NCI-H2029 treated with DMSO at 0.1 percent for 48 hours (cell line): ENCODE measurements around the gene XXYLT1.
A peak's percentile ranks its signal among the peaks of the same experiment; 100 is the strongest.

Source experiments
- DNase-seq: peaks from one replicate; lab custom pipeline; 2025; lab: John Stamatoyannopoulos, UW

The XXYLT1 gene

DNA sequence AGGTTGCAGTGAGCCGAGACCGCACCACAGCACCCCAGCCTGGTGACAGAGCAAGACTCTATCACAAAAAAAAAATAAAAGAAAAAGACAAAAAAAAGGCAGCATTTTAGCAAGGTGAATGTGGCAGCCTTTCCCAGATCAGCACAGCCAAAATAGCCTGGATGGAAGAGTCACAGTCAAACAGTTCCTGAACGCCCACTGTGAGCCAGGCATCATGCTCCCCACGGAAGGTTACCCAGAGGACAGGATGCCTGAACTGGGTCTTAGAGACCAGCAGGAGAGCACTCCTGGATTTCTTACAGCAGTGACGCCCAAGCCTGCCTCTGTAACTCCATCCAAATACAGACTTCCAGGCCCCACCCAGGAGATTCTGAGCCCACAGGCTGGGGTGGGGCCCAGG is 4.5 kb downstream of the XXYLT1 start:
- no peak for DNase-seq

DNA sequence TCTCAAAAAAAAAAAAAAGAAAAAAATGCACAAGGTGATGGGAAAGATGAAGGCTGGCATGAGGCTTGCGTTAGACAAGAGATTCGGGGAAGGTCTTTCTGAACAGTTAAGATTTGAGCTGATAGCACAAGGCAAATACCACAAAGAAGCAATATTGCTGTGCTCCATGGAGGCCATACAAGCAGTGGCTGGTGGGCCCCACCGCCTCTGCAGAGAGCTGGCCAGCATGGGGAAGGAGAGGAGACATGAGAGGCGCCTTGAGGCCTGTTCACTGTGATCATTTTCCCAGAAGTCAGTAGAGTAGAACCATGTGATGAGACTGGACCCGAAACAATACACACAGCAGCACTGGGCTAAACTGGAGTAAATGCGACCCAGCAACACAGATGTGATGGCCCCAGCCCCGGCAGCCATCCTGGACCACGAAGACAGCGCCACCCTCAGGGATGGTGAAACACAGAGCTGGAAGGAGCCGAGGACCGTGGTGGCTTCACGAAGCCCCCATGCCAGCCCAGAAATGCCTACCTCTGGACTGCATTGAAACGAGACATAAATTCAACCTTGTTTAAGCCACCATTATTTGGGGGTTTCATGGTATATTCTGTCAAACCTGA is 5.5 kb downstream of the XXYLT1 start:
- no peak for DNase-seq

DNA sequence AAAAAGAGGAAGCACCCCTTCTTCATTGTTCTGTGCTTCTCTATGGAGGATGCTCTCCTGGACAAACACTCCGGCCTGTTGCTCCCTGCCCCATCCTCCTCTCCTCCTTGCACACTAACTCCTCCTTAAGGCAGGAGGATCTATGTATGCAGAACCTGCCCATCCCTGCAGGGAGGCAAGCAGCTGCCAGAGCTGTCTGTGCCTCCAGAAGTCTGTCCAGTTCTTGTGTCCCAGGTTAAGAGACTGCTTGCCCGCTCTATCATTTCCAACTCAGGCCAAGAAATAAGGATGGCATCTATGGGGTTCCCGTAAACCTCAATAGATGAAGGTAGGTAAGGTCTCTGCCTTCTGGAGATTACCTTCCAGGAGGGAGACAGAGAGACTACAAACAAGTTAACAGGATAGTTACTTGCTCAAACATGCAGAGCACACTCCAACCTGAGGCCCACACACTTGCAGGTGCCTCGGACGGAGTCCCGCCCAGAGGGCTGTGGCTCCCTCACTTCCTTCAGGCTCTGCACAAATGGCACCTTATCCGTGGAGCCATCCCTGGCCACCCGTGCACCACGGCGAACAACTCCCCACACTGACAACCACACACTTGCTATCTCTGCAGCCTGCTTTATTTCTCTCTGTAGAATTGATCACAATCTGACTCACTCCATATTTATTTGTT is 6.9 kb downstream of the XXYLT1 start:
- no peak for DNase-seq

DNA sequence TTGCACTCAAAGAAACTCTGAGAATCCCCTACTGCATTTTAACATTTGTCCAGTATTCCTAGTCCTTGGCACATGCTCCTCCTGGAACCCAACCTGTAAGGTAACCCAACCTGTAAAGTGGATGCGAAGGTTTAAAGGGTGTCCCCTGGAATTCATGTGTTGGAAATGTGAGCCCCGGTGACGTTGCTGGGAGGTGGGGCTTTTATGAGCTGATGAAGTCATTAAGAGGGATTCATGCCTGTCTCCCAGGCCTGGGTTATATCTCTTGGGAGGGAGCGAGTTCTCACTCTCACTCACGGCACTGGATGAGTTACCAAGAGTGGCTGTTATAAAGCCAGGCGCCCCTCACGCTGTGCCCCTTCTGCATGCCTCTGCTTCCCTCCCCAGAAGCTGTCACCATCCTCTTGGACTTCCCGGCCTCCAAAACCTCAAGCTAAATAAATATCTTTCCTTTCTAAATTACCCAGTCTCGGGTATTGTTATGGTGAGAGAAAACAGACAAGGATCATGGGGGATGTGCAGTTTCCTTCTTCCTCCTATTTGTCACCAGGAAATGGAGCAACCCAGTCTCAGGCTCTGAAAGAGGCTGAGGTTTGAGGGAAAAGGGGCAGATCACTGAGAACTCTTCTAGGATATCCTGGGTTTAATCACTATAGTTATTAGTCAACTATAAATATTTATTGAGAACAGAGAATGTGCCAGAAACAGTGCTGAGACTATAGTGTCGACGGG is 7.6 kb downstream of the XXYLT1 start:
- no peak for DNase-seq

DNA sequence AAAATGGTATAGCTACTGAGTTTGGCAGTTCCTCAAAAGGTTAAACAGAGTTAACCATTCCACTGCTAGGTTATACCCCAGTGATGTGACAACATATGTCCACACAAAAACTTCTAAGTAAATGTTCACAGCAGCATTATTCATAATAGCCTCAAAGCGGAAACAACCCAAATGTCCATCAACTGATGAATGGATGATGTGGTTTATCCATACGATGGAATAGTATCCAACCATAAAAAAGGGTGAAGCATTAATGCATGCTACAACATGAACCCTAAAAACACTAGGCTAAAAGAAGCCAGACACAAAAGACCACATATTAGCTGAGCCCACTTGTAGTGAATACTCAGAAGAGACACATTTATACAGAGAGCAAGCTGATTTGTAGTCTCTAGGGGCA is 9.0 kb downstream of the XXYLT1 start:
- DNase-seq = no peak

DNA sequence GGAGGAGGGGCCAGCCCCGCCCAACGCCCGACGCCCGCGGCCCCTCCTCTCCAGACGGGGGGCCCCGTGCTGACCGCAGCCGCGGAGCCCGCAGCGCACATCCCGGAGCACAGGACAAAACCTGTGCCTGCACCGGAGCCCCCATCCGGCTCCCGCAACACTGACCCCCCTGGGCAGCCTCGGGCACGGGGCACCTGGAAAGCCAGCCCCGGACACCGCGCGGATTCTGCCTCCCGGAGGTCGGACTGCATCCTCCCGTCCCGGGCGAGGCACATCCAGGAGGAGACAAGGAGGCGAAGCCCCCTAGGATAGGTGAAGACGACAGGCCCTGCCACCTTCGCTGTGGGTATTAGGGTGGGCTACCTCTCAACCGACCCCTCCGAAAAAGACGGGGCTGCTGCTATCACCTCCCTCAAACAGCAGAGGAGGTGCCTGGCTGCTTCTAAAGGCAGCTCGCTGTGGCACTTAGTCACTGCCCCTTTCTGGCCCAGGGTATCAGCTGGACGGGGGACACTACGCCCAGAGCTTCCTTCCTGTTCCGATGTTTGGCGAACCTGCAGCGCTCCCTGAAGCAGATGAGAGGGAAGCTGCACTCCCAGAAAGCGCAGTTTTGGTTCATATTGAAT is 10.6 kb downstream of the XXYLT1 start:
- DNase-seq = no peak

DNA sequence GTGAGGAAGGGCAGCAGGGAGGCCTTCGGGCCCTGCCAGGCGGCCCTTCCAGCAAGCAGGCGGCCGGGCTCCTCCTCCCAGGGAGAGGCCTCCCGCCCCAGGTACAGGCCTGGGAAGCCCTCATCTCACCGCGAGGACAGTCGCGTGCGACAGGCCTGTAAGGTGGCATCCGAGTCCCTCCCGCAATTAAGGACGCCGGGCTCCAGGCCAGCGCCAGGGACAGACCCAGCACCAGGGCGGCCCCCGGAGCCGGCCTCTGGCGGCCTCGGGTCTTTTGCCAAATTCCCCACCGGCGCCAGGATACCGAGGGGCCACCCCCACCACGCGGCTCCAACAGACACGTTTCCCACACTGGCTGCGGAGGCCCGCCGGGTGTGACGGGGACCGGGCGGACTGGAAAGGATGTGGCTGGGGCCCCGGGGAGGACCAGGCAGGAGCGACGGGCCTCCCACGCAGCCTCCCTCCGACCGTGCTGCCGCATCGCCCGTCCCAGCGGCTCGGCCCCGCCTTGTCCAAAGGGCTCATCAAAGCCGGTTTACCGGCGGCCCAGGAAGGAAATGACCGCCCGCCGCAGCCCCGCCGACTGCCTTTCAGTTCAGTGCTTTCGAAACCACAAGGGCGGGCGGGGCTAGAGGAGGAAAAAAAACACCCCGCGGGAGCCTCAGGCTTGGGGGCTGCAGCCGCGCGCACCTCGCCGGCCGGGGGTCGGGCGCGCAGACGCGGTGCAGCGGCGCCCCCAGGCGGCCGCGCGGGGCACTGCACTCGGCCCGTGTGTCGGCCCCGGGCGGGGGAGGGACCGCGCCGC is 11.3 kb downstream of the XXYLT1 start:
- peak; percentile 65 for DNase-seq

DNA sequence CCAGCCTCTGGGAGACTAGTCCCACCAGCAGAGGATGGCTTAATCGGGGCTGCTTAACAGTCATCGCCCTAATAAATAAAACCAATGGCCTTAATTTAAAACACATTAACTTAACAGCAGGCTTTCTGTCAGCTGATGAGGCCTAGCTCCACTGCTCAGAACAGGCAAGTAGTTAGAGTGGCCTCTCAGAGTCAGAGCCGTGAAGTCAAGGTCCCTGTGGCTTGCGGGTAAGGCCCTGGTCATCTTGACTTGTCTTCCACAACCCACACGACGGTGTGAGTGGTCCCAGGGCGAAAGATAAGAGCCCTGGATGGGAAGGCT is 11.8 kb downstream of the XXYLT1 start:
- no peak for DNase-seq

DNA sequence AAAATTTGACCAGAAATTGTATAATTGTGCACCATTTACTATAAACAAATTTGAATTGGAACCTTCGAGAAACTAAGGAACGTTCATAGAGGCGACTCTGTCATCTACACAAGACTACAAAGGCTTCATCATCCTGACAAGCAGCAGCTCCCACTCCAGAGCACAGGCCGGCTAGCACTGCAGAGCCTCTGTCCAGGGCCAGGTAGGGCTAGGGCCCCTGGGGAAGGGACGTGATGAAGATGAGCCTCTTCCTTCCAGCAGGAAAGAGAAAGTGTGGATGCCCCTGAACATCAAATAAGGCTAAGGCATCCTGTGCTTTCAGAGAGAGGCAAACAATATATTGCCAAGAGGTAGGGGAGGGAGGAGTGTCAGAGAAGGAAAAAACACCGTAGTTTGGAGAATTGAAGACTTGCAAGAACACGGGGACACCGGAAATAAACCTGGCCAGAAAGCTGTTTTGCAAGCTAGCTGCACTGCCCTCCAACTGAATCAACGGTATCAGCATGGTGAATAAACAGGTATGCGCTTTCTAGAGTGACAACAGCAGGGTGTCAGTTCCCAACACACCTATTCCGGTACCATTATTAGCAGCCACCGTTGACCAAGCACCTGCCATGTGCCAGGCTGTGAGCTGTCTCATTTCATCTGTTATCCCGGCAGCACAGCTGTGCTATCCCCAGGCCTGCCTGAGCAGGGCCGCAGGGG is 12.4 kb downstream of the XXYLT1 start:
- DNase-seq = no peak

DNA sequence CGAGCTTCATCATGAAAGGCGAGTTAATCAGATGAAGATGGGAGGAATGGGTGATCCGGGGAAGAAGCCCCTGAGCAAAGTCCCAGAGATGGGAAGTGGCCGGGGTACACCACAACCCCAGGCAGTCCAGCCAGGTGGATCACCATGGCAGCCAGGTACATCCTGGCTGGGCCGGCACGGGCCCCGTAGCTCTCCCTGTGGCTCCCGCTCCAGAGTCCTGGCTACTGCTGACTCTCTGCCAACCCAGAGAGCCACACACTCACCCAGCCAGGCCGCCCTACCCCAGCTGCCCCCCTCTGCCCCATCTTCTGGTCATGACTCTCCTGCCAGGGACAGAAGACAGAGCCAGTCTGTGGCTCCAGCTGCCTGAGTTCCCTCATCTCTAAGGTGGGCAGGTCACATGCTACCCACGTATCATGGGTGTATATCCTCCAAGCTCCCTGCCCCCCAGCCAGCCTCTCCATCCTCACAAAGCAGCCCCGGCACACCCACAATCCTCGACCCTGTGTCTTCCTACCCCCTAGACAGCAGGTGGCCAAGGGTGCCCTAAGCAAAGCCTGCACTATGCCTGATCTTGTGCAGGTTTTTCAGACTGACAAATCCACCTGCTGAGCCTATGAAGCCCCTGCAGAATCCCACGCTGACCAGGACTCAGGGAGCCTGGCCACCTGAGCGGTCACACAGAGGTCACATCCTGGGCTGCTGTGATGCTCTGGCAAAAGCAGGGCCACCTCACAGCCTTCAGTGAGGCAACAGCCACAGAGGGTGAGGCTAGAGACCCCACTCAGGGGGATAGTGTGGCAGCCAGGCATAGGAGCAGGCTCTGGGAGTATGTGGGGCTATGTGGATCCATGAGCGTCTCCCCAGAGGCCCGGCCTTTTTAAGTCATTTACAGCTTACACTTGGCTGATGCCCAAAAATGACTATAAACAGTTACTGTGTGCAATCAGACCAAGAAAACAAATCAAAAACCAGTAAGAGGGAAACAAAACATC is 13.2 kb downstream of the XXYLT1 start:
- no peak for DNase-seq

DNA sequence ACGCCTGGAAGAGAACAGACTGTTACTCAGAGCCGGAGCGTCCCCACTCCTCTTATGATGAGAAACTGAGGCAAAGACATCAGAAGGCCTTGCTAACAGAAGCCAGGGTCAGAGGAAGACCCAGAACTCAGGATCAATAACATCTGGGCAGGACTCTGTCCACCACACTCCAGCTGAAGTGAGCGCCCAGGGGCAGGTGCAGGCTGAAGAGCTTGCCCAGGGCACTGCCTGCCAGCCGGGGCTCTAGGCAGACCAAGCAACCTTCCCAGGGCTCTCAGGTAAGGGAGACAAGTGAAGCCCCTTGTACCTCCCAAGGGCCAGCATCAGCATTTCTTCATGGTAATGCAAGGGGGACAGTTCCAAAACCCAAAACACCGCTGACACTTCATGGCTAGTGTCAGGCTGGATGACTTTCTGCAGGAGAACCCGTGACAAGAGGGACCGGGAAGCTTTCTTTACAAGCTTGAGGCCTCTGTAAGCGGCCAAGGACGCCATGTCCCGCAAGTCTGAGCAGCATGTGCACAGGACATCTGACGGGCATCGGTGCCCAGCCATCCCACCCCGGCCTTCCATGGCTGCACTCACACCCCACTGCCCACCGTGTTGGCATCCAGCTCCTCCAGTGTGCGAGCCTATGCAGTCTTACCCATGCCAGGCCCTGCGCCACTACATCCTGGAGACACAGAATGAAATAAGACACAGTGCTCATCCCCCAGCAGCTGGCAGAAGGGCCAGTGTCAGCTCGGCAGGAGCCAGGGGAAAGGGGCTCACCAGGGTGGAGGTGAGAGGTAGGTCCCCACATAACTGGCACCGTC is 14.1 kb downstream of the XXYLT1 start:
- DNase-seq = no peak

DNA sequence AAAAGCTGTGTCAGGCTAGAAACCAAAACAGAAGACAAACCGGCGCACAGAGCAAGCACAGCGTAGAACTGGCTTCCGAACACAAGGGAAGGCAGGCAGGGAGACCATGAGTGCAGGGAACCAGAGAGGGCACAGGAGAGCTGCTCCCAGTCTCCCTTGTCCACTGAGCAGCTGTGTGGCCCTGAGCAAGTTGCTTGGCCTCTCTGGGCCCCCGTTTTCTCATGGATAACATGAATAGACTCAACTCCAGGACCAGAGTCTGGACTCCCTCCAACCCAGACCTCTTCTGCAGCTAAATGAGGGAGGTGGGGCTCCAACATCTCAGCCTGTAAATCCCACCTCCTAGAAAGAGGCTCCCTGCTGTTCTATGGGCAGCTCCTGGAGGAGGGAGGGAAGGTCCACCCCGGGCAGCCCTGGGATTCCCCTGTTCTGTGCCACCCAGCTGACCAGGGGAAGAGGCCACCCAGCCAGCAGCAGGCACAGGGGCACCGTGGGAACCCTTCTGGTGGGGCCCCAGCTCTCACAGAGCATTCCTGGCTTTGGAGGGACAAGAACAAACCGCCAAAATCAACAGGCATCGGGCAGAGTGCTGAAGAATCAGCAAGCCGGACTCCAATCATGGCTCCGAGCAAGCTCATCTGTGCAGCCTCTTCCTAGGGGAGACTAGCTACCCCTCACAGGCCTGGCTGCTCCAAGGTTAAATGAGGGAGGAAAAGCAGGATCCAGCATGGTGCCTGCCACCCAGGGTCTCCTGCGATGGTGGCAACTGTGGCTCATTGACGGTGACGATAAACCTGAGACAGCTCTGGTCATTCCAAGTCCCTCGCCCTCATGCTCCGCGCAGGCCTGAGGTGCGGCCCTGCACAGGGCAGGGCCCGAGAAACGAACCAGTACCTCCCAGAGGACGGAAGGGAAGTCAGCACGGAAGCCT is 15.1 kb downstream of the XXYLT1 start:
- DNase-seq = no peak

DNA sequence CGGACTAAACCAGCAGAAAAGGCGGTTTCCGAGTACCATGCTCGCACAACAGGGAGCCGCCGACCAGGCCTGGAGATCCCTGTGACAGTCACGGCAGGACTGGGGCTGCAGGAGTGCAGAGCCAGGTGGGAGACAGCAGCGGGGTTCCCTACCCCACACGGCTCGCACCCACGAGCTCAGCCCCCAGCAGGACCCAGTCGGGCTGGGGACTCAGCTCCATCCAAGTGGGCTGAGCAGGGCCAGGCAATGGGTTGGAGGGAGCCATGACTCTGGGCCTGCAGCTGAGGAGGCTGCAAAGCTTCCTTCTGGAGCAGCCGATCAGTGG is 15.8 kb downstream of the XXYLT1 start:
- no peak for DNase-seq

DNA sequence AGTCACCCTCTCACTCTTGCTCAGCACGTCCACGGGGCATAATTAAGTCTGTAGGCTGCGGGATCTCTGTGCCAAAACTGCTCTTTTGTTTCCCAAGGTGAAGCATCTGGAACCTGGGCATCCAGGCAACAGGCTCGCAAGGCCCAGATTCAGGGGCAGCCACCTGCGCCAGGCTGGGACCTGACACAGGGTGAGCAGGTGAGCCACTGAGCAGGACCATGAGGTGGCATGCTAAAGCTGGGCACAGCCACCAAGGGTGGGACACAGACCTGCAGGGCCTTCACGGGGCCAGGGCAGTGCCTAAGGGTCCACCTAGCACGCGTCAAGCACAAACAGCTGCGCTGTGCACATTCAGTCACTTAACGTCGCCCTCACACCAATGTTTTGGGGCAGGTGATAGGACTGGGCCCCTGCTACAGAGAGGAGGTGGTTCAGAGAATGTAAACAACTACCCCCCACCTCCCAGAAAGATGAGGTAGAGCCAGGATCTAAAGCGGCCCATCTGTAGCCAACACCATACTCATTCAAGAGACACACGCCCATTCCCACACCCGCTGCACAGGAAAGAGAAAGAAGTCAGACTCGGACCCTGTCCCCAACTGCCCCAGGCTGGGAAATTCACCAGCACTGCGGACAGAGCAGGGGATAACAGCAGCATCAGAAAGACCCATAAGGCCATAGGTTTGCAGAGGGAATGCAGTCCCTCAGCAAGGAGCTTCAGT is 16.3 kb downstream of the XXYLT1 start:
- no peak for DNase-seq

DNA sequence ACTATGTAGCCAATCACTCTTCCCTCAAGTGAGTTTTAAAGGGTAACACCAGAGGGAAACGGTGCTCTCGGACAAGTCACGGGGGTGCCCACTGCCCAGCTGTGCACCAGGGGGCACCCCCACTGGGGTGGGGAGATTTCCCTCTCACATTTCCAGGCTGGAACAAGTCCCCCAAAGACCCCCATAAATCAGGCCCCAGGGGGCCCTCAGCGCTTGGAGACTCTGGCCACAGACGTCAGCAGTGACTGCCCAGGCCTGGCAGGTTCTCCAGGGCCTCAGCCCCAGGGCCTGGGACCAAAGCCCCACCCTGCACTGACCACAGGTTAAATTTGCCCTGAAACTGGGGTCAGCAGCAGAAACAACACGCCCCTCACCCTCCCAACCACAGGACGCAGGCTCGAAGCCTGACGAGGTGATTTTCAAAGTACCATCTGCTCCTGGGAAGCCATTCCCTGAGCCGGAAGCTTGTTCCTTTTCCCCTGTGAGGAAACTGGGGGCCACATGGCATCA is 17.0 kb downstream of the XXYLT1 start:
- no peak for DNase-seq

DNA sequence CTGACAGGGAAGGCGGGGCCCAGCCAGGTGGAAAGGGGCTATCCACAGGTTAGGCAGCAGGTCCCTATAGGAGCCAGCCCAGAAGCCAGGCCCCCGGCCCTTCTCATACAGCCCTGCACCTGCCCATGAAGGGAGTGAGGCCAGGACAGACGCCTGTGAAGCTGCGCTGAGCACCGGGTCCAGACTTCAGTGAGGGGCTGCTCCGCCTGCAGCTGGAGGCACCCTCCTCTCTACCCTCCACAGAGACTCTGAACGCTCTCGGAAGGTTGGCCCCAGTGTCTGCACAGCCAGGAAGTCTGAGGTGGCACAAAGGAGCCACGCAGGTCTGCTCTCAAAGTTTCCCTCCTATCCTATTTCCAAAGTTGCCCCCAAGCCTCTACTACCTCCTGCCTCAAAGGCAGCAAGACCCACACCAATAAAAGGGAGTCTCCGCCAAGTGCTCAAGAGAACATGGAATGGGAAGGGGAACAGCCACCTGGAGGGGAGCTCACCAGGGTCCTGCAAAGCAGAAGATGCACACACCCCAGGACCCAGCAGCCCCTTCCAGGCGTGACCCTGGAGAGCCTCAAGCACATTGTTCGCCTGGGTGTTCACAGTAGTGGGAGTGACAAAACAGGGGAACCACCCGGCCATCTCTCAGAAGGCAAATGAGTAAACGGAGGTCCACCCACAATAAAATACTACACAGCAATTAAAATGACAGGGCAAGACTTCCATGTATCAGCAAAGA is 19.5 kb downstream of the XXYLT1 start:
- DNase-seq = no peak
